OCI-LY1 (cell line): Measurements from ENCODE around the gene SAMMSON.

Experiments
- H2AFZ ChIP-seq: fragments of 200-600 bp; sonication (generic), shearing (Covaris generic); 2 replicates; pipeline ENCODE4 v1.6.0; 2014; ENCODE audit warnings: antibody characterized with exemption, mild to moderate bottlenecking, low read length
- H3F3A ChIP-seq: fragments of 200-600 bp; sonication (generic), shearing (Covaris generic); 2 replicates; pipeline ENCODE4 v1.6.0; 2014; ENCODE audit warnings: mild to moderate bottlenecking, antibody characterized with exemption, low read length, moderate library complexity; ENCODE audit not compliant: insufficient read depth
- H3K27ac ChIP-seq: fragments of 200-600 bp; sonication (generic); 2 replicates; pipeline ENCODE4 v1.5.1; 2014; ENCODE audit warnings: low read length, mixed run types, mild to moderate bottlenecking, low read depth; ENCODE audit not compliant: poor library complexity, severe bottlenecking
- H3K27me3 ChIP-seq: fragments of 200-600 bp; sonication (generic); 2 replicates; pipeline ENCODE4 v1.6.0; 2014; ENCODE audit warnings: antibody characterized with exemption, mild to moderate bottlenecking, low read length, moderate library complexity; ENCODE audit not compliant: insufficient read depth
- H3K36me3 ChIP-seq: fragments of 200-600 bp; sonication (generic); 2 replicates; pipeline ENCODE4 v1.6.1; 2014; ENCODE audit warnings: mild to moderate bottlenecking, antibody characterized with exemption, low read length, moderate library complexity, mixed read lengths; ENCODE audit not compliant: insufficient read depth
- H3K4me1 ChIP-seq: fragments of 200-600 bp; sonication (generic); 2 replicates; pipeline ENCODE4 v1.5.1; 2014; ENCODE audit warnings: mild to moderate bottlenecking, low read length, moderate library complexity; ENCODE audit not compliant: insufficient read depth, severe bottlenecking
- H3K4me2 ChIP-seq: fragments of 200-600 bp; sonication (generic), shearing (Covaris generic); 2 replicates; pipeline ENCODE4 v1.6.1; 2014; ENCODE audit warnings: low read length
- H3K4me3 ChIP-seq: fragments of 200-600 bp; sonication (generic); 2 replicates; pipeline ENCODE4 v1.5.1; 2014; ENCODE audit warnings: low read length, low read depth, mild to moderate bottlenecking, mixed read lengths; ENCODE audit not compliant: poor library complexity, severe bottlenecking
- H3K79me2 ChIP-seq: fragments of 200-600 bp; shearing (Covaris generic); 2 replicates; pipeline ENCODE4 v1.6.1; 2016; ENCODE audit warnings: mixed run types, low read length, mixed read lengths; ENCODE audit not compliant: insufficient read depth
- H3K9ac ChIP-seq: fragments of 200-600 bp; sonication (generic), shearing (Covaris generic); 2 replicates; pipeline ENCODE4 v1.6.1; 2014; ENCODE audit warnings: mild to moderate bottlenecking, low read length, mixed read lengths
- H3K9me2 ChIP-seq: fragments of 200-600 bp; sonication (generic), shearing (Covaris generic); 2 replicates; pipeline ENCODE4 v1.6.1; 2014; ENCODE audit warnings: low read depth, mild to moderate bottlenecking, low read length, mixed read lengths
- H3K9me3 ChIP-seq: fragments of 200-600 bp; shearing (Covaris generic); 2 replicates; pipeline ENCODE4 v1.6.1; 2014; ENCODE audit warnings: low read length, mixed read lengths
- H4K20me1 ChIP-seq: fragments of 200-600 bp; sonication (generic), shearing (Covaris generic); 2 replicates; pipeline ENCODE4 v1.6.0; 2016; ENCODE audit warnings: mild to moderate bottlenecking, low read length; ENCODE audit not compliant: insufficient read depth
- CTCF ChIP-seq: fragments of 200-600 bp; sonication (generic), shearing (Covaris generic); IDR thresholded peaks from 2 replicates; pipeline ENCODE4 v1.5.1; 2017; ENCODE audit warnings: mild to moderate bottlenecking, antibody characterized with exemption, low read length, moderate library complexity, mixed read lengths
- EZH2 ChIP-seq: fragments of 200-600 bp; sonication (generic), shearing (Covaris generic); IDR thresholded peaks from 2 replicates; pipeline ENCODE4 v1.8.0; 2017; ENCODE audit warnings: borderline replicate concordance, mixed run types, mild to moderate bottlenecking, antibody characterized with exemption, low read length, moderate library complexity, mixed read lengths

Gene SAMMSON

GRCh38 chr3:70086336-70086735 lies 86.8 kb downstream of the SAMMSON start:
- H3K9me3 ChIP-seq = no peaks in the 10 kb centered on the region
- no peak for TF ChIP-seq CTCF
- TF ChIP-seq EZH2 = no peak
- no peaks in the 10 kb centered on the region for H3K36me3 ChIP-seq
- H3F3A ChIP-seq = no peaks in the 10 kb centered on the region
- H3K9ac ChIP-seq = no peak overlapping the region
- H3K4me3 ChIP-seq = no peak overlapping the region
- no peak overlapping the region for H2AFZ ChIP-seq
- no peaks in the 10 kb centered on the region for H4K20me1 ChIP-seq
- H3K79me2 ChIP-seq = no peaks in the 10 kb centered on the region
- H3K4me2 ChIP-seq = no peak overlapping the region
- H3K9me2 ChIP-seq = no peaks in the 10 kb centered on the region
- no peaks in the 10 kb centered on the region for H3K27me3 ChIP-seq
- no peak overlapping the region for H3K27ac ChIP-seq
- H3K4me1 ChIP-seq = no peaks in the 10 kb centered on the region

GRCh38 chr3:70090322-70090913 lies 90.9 kb downstream of the SAMMSON start:
- H3K79me2 ChIP-seq = no peaks in the 10 kb centered on the region
- no peaks in the 10 kb centered on the region for H3K4me1 ChIP-seq
- TF ChIP-seq CTCF = peak; percentile 63
- no peak for TF ChIP-seq EZH2
- no peak overlapping the region for H3K4me3 ChIP-seq
- no peaks in the 10 kb centered on the region for H3K27me3 ChIP-seq
- H4K20me1 ChIP-seq = no peaks in the 10 kb centered on the region
- no peaks in the 10 kb centered on the region for H3K9me3 ChIP-seq
- H2AFZ ChIP-seq = no peak overlapping the region
- no peaks in the 10 kb centered on the region for H3F3A ChIP-seq
- no peaks in the 10 kb centered on the region for H3K36me3 ChIP-seq
- H3K9ac ChIP-seq = no peak overlapping the region
- no peak overlapping the region for H3K4me2 ChIP-seq
- H3K9me2 ChIP-seq = no peaks in the 10 kb centered on the region
- no peak overlapping the region for H3K27ac ChIP-seq

GRCh38 chr3:70094197-70094596 lies 94.7 kb downstream of the SAMMSON start:
- Histone ChIP-seq H3K27me3 (no peaks in the 10 kb centered on the region), H4K20me1 (no peaks in the 10 kb centered on the region), H3K4me3 (no peak overlapping the region), H3F3A (no peaks in the 10 kb centered on the region), H3K4me1 (no peaks in the 10 kb centered on the region), H3K4me2 (no peak overlapping the region), H3K36me3 (no peaks in the 10 kb centered on the region), H3K9ac (no peak overlapping the region), H3K79me2 (no peaks in the 10 kb centered on the region), H3K9me2 (no peaks in the 10 kb centered on the region), H3K27ac (no peak overlapping the region), H2AFZ (no peak overlapping the region), H3K9me3 (no peaks in the 10 kb centered on the region)
- no peak for TF ChIP-seq CTCF
- no peak for TF ChIP-seq EZH2
